ENCODE results near the gene PBX4. TPM values are rescaled to one million over a fixed set of nuclear protein-coding genes. Genes with fewer than 3 reads are reported as not detected.

Gene PBX4
- total RNA-seq, 1 donor from 2014 or later = 24.8 TPM

DNA sequence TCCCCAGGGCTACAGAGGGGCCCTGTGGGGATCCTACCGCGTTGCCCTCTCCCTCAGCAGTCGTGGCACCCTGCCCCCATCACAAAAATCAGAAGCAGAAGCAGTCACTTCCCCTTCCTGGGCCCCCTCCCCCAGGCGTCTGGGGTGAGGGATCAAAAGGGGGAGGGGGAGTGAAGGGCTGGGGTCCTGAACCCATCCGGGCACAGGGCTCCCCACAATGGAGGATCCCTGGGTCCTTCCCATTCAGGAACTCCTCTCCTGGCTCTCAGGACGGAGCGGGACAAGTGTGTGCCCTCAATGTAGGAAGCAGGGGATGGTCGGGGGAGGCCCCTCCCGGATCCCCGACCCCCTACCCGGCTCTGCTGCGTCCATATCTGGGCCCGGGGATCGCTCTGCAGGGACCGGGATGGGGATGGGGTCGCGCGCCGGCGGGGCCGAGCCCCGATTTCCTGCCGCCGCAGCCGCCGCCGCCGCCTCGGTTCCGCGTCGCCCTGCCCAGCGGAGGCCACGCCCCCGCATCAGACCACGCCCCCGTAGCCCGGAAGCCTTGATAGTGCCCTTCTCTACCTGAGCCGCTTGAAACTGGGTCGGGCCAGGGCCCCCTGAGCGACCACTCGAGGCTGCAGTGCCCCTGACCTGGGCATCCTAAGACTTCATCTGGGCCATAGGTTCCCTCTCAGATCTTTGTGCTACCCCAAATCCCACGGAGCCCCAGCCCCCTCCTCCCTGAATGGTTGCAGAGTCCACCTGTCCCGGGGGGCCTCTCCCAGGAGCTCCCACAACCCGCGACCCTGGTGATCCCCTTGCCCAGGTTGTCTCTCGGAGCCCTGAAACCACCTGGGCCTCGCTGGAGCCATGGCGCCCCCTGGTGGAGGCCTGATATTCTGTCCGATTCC, 24.9 kb upstream of the PBX4 start, which contains the start of gene GMIP:
GMIP (minus strand) TSS at position 500 of the 896 bp plus-strand sequence; CDS start at position 372, 128 bp downstream.
- peak within 1 kb of the TSS; percentile 93 for H3K4me3 Mint-ChIP-seq (ENCODE audit: low read depth)
- intact Hi-C loops (cut with micrococcal nuclease) = loop anchor here (1.0 to 2.0 kb wide), 4 partner anchors 17 to 111 kb away; partner anchors contain the start of gene ATP13A1
- peaks cover 64% of the 10 kb centered on the region for H3K36me3 Mint-ChIP-seq (ENCODE audit: low read depth)
- H3K9me3 Mint-ChIP-seq = no peaks in the 10 kb centered on the region
- peak; percentile 82 for DNase-seq (ENCODE audit: low spot score)
- H3K27me3 Mint-ChIP-seq (ENCODE audit: low read depth) = no peaks in the 10 kb centered on the region
- H3K27ac Mint-ChIP-seq = peak within 1 kb of the TSS; percentile 94
- H3K4me1 Mint-ChIP-seq (ENCODE audit: low read depth) = peaks cover 12% of the 10 kb centered on the region

DNA sequence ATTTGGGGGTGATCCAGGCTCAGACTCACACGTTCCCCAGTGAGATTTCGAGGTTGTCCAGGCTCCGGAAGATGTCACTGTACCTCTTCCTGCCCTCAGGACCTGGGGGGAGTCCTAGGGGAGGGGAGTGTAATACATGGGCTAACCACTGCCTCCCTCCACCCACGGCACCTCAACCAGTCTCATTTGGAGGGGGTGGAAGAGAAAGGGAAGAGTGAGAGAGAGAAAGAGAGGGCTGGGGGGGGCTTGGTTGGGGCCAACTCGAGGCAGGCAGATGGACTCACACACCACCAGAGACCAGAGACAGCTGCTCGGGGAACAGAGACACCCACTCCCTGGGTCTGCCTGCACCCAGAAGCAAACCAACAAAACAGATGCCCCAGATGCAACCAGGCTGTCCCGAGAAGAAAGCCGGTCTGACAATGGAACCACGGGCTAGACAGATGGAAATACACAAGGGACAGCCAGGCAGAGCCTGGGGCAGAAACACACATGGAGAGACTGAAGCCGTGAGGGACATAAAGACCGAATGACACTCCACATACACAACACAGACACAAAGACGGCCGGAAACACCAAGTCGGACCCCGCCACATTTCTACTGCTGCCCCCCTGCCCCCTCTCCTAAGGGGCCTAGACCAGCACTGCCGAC, 24.1 kb upstream of the PBX4 start:
- Mint-ChIP-seq H3K4me1 (ENCODE audit: low read depth) (peaks cover 12% of the 10 kb centered on the region), H3K27ac (peak overlapping the region; percentile 94), H3K27me3 (ENCODE audit: low read depth) (no peaks in the 10 kb centered on the region), H3K9me3 (no peaks in the 10 kb centered on the region), H3K4me3 (ENCODE audit: low read depth) (peak overlapping the region; percentile 93), H3K36me3 (ENCODE audit: low read depth) (peaks cover 59% of the 10 kb centered on the region)
- peak; percentile 25 for DNase-seq (ENCODE audit: low spot score)
- intact Hi-C loops (cut with micrococcal nuclease) = loop anchor here (1.0 to 2.0 kb wide), 4 partner anchors 16 to 110 kb away; partner anchors contain the start of gene ATP13A1

DNA sequence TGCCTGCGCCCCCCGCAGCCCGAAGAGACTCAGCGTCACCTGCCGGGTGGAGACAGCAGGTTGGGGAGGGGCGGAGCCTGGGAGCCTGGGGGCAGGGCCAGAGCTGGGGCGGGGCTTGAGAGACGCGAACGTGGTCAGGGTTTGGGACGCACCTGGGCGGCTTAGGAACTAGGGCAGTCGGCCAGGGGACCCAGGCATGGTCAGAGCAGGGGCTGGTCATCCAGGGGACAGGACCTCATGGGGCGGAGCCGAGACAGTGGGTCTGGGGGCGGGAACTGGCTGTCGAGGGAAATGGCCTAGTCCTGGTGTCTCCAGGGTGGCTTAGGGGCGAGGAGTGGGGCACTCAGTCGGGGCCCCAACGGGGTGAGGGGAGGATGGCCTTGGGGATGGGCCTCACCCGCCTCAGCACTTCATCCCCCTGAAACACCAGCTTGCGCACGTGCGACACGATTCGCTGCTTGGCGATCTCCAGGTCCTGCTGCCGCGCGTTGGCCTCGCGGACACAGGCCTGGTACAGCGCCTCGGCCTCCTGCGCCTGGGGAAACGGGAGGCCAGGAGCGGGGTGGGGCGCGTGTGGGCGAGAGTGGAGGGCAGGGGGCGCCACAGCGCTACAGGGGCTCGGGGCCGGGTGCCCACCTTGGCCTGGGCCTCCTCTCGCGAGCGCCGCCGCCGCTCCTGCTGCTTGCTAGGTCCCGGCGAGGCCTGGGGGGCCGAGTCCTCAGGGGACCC, 19.2 kb upstream of the PBX4 start:
- no peak overlapping the region for H3K4me3 Mint-ChIP-seq (ENCODE audit: low read depth)
- no peaks in the 10 kb centered on the region for H3K9me3 Mint-ChIP-seq
- intact Hi-C loops (cut with micrococcal nuclease) = no loop called here
- no peak overlapping the region for H3K27ac Mint-ChIP-seq
- H3K4me1 Mint-ChIP-seq (ENCODE audit: low read depth) = peaks cover 15% of the 10 kb centered on the region
- DNase-seq (ENCODE audit: low spot score) = no peak
- H3K27me3 Mint-ChIP-seq (ENCODE audit: low read depth) = no peaks in the 10 kb centered on the region
- H3K36me3 Mint-ChIP-seq (ENCODE audit: low read depth) = peaks cover 66% of the 10 kb centered on the region

DNA sequence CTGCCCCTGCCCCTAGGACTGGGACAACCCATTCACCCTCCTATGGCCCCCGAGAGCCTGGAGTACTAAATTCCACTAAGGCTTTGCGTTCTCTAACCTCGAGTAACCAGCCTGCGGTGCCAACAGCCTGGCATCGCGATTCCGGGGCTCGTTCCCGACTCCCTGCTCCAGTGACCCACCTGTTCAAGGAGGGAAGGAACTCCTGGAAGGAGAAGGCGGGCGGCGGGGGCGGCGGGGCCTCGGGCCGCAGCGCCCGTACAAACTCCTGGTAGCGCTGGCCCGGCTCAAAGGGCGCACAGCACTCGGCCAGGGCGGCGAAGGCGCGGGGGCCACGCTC, 18.7 kb upstream of the PBX4 start:
- Mint-ChIP-seq H3K4me3 (ENCODE audit: low read depth) (no peak overlapping the region), H3K4me1 (ENCODE audit: low read depth) (peaks cover 11% of the 10 kb centered on the region), H3K9me3 (no peaks in the 10 kb centered on the region), H3K27ac (no peak overlapping the region), H3K36me3 (ENCODE audit: low read depth) (peaks cover 63% of the 10 kb centered on the region), H3K27me3 (ENCODE audit: low read depth) (no peaks in the 10 kb centered on the region)
- intact Hi-C loops (cut with micrococcal nuclease) = no loop called here
- no peak for DNase-seq (ENCODE audit: low spot score)

DNA sequence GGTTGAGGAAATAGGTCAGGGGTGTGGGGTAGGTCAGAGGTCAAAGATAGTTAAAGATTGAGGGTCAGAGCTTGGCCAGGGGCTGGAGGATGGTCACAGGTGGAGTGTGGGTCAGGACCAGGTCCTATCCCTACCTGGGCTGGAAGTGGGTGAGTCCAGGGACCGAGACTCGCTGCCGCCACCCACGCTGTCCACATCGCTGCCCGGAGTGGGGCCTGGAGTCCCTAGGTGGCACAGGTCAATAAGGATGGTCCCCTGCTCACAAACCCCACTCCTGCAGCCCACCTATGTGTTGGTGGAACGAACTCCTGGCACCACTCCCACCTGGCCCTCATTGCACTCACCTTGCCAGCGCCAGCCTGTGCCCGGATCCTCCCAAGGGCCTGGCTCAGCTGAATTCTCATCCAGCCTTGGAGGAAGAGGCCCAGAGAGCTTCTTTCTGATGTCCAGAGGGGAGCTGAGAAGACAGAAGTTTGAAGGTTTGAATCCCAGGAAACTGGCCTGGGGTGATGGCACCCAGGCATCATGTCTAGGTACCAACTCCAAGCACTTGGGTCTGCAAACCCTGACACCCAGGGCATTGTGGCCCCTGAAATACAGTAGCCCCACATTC, 18.2 kb upstream of the PBX4 start:
- Mint-ChIP-seq H3K27ac (no peak overlapping the region), H3K9me3 (no peaks in the 10 kb centered on the region), H3K4me3 (ENCODE audit: low read depth) (no peak overlapping the region), H3K27me3 (ENCODE audit: low read depth) (no peaks in the 10 kb centered on the region), H3K4me1 (ENCODE audit: low read depth) (peaks cover 7% of the 10 kb centered on the region), H3K36me3 (ENCODE audit: low read depth) (peaks cover 60% of the 10 kb centered on the region)
- intact Hi-C loops (cut with micrococcal nuclease) = no loop called here
- no peak for DNase-seq (ENCODE audit: low spot score)

DNA sequence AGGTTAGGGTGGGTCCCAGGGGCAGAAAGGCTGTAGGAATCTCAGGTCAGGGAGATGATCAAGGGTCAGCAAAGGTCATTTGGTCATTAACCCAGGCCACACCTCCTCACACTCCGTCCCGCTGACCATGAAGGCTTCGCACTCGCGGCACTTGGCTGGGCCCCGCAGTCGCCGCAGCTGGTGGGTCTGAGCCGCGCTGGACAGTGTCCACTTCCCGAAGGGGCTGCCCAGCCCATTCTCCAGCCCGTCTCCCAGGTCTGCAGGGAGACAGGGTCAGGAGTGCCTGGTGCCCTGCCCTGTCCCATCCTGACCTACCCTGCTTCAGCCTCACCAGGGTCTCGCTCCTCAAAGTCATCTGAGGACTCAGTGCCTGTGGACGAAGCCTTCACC, 16.8 kb upstream of the PBX4 start:
- no peak for DNase-seq (ENCODE audit: low spot score)
- H3K27me3 Mint-ChIP-seq (ENCODE audit: low read depth) = no peaks in the 10 kb centered on the region
- no peak overlapping the region for H3K27ac Mint-ChIP-seq
- H3K4me1 Mint-ChIP-seq (ENCODE audit: low read depth) = peaks cover 6% of the 10 kb centered on the region
- no peaks in the 10 kb centered on the region for H3K9me3 Mint-ChIP-seq
- intact Hi-C loops (cut with micrococcal nuclease) = no loop called here
- peaks cover 71% of the 10 kb centered on the region for H3K36me3 Mint-ChIP-seq (ENCODE audit: low read depth)
- no peak overlapping the region for H3K4me3 Mint-ChIP-seq (ENCODE audit: low read depth)

DNA sequence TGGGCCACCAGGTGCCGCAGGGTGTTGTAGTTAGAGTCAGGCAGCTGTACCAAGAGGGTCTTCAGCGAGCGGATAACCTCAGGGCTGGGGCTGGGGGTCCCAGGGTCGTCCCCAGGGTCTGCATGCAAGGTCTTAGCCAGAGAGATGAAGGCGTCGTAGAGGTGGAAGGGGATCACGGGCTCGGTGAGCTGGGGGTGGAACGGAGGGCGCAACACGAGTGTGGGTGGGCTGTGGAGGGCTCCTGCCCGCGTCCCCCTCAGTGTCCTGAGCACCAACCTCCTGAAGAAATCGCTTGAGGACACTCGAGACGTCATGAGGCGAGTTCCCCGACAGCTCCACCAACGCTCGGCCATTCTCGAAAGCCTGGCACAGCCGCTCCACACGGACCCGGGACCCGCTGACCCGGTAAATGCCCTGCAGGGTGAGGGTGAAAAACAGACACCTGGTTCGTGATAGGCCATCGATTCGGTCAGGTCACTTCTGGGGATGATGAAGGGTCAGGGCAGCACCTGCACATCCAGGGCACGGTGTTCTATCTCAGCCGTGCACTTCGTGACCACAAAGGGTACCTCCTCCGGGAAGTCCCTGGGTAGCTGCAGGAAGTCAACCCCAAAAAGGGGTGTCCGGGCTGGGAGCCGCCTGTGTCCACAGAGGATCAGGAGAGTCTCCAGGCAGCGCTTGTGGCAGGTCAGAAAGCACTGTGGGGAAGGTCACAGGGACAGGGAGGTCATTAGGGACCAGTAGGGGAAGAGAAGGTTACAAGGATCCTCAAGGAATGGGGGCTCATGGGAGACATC, 16.2 kb upstream of the PBX4 start:
- no peak for DNase-seq (ENCODE audit: low spot score)
- H3K4me1 Mint-ChIP-seq (ENCODE audit: low read depth) = peaks cover 6% of the 10 kb centered on the region
- intact Hi-C loops (cut with micrococcal nuclease) = no loop called here
- H3K27ac Mint-ChIP-seq = no peak overlapping the region
- H3K4me3 Mint-ChIP-seq (ENCODE audit: low read depth) = no peak overlapping the region
- no peaks in the 10 kb centered on the region for H3K9me3 Mint-ChIP-seq
- peaks cover 69% of the 10 kb centered on the region for H3K36me3 Mint-ChIP-seq (ENCODE audit: low read depth)
- no peaks in the 10 kb centered on the region for H3K27me3 Mint-ChIP-seq (ENCODE audit: low read depth)

DNA sequence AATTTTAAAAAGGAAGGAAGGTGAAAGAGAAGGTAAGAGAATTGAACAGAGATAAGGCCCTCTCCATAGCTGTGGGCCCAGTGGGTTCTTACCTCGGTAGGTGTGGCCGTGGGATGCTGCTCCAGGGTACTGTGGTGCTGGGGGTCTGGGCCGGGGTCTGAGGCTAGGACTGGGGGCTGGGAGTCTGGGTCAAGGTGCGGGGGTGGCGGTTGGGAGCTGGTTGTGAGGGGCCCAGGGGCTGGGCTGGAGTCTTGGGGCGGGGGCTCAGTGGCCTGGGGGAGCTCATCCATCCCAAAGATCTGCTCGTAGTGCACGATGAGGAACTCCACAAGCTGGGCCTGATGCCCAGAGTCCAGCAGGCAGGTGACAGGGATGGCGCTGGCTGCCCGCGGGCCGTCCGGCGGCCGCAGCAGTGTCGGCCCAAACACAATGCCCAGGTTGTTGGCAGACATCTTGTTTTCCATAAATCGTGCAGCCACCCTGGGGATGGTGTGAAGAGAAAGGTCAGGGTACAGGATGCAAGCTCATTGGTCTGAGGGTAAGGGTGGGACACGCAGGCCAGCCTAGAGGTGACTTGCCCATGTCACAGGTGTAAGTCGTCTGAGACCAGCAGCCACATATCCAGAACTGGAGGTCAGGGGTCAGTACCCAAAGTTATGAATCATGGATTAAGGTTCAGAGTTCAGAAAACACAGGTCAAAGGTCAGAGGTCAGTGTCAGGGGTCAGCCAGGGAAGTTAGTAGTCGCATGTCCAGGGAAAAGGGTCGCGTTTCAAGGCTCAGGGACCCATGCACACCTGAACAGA, 15.4 kb upstream of the PBX4 start:
- H3K9me3 Mint-ChIP-seq = no peaks in the 10 kb centered on the region
- no peaks in the 10 kb centered on the region for H3K27me3 Mint-ChIP-seq (ENCODE audit: low read depth)
- peaks cover 70% of the 10 kb centered on the region for H3K36me3 Mint-ChIP-seq (ENCODE audit: low read depth)
- DNase-seq (ENCODE audit: low spot score) = no peak
- no peak overlapping the region for H3K4me3 Mint-ChIP-seq (ENCODE audit: low read depth)
- intact Hi-C loops (cut with micrococcal nuclease) = no loop called here
- no peak overlapping the region for H3K27ac Mint-ChIP-seq
- H3K4me1 Mint-ChIP-seq (ENCODE audit: low read depth) = peaks cover 6% of the 10 kb centered on the region

DNA sequence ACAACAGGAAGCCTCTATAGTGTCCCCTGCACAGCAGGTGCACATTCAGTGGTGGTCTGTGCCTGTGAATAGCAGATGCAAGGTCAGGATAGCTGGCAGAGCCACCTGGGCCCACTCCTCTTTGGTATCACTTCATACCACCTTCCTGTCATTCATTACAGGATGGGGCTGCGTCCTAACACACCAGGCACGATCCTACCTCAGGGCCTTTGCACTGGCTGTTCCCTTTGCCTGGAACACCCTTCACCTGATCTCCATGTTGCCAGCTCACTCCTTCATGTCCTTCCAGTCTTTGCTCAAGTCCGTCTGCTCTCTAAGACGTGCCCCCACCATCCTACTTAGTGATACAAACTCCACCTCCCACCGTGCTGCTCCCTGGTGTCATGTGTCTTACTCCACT, 14.2 kb upstream of the PBX4 start:
- intact Hi-C loops (cut with micrococcal nuclease) = no loop called here
- H3K9me3 Mint-ChIP-seq = no peaks in the 10 kb centered on the region
- H3K4me3 Mint-ChIP-seq (ENCODE audit: low read depth) = no peak overlapping the region
- H3K27me3 Mint-ChIP-seq (ENCODE audit: low read depth) = no peaks in the 10 kb centered on the region
- DNase-seq (ENCODE audit: low spot score) = no peak
- H3K27ac Mint-ChIP-seq = no peak overlapping the region
- peaks cover 67% of the 10 kb centered on the region for H3K36me3 Mint-ChIP-seq (ENCODE audit: low read depth)
- H3K4me1 Mint-ChIP-seq (ENCODE audit: low read depth) = peaks cover 9% of the 10 kb centered on the region

DNA sequence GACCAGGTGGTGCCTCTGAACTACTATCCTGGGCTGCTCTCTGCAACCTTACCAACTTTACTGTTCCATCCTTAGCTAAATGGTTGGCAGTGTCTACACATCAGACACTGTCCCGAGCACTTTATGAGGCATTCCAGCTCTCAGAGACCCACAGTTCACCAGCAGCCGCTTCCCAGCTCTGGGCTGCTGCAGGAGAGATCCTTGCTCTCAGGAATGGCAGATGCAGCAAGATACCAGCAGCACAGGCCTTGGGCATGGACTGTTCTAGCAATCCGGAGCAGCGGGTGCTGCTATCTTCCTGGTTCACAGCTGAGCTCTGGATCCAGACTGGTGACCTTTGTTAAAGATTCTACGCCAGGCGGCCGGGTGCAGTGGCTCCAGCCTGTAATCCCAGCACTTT, 12.9 kb upstream of the PBX4 start:
- DNase-seq (ENCODE audit: low spot score) = no peak
- peaks cover 64% of the 10 kb centered on the region for H3K36me3 Mint-ChIP-seq (ENCODE audit: low read depth)
- peaks cover 20% of the 10 kb centered on the region for H3K4me1 Mint-ChIP-seq (ENCODE audit: low read depth)
- intact Hi-C loops (cut with micrococcal nuclease) = no loop called here
- H3K9me3 Mint-ChIP-seq = no peaks in the 10 kb centered on the region
- H3K4me3 Mint-ChIP-seq (ENCODE audit: low read depth) = no peak overlapping the region
- H3K27ac Mint-ChIP-seq = no peak overlapping the region
- no peaks in the 10 kb centered on the region for H3K27me3 Mint-ChIP-seq (ENCODE audit: low read depth)

DNA sequence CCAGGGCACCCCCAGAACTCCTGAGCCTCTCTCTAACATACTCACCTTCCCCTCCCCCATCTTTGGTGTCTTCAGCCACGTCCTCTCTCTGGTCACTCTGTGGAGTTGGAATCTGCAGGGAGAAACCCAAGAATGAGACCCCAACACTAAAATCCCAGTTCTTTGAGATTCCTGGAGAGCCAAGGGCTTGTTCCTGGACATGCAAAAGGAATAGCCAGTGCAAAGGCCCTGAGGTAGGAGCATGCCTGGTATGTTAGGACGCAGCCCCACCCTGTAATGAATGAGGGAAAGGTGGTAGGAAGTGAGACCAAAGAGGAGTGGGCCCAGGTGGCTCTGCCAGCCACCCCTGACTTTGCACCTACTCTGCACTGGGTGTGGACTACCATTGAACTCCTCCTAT, 11.9 kb upstream of the PBX4 start:
- no peaks in the 10 kb centered on the region for H3K27me3 Mint-ChIP-seq (ENCODE audit: low read depth)
- no peak overlapping the region for H3K4me3 Mint-ChIP-seq (ENCODE audit: low read depth)
- intact Hi-C loops (cut with micrococcal nuclease) = no loop called here
- no peak for DNase-seq (ENCODE audit: low spot score)
- H3K4me1 Mint-ChIP-seq (ENCODE audit: low read depth) = peaks cover 22% of the 10 kb centered on the region
- H3K36me3 Mint-ChIP-seq (ENCODE audit: low read depth) = peaks cover 63% of the 10 kb centered on the region
- H3K27ac Mint-ChIP-seq = peak overlapping the region; percentile 22
- H3K9me3 Mint-ChIP-seq = no peaks in the 10 kb centered on the region
